Measurements from ENCODE around the gene WDR70. TPM values are rescaled to one million over a fixed set of nuclear protein-coding genes. Genes with fewer than 3 reads are reported as not detected.

The WDR70 gene
- total and polyA plus RNA-seq, 2 of the 8 experiments (the other 6 are each of a cell fraction or from before 2014, with no cell fraction given) = 10.6 to 37.4 TPM

DNA sequence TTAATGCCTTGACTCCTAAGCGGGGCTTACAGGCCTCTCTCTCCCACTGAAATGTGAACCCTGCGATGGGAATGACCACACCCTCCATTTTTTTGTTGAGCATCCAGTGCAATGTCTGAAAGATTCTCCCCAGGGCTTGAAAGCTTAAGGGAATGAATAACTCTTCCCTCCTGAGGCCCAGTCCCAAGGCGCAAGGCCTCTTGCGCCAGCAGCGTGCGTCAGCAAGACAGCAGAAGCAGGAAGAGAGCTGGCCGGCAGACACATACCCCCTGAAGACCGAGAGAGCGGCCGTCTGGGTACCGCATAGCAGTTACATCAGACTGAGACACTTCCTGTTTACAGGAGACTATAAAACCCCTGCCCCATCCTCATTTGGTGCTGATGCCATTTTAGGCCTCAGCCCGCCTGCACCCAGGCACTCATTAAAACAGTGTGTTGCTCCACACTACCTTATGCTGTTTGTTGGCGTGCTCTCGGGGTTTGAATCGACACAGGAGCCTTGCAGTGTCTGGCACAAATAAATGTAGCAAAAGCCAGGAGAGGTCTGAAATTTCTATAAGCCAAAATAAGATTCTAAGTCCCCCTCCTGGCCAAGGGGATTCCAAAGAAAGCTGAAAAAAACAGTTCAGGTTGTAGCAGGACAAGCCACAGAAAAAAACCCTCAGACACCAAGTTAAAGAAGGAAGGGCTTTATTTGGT lies 398.5 kb downstream of the WDR70 start:
- H3K14ac ChIP-seq (ENCODE audit: insufficient read length) = no peak overlapping the region
- no peak overlapping the region for H3K4me2 ChIP-seq (ENCODE audit: insufficient read depth in 1 of 2, low read depth in 2 of 2, low read length in 2 of 2)
- H3K4me1 ChIP-seq (replicated peaks in 1 of 4; ENCODE audit: control insufficient read depth in 3 of 4, insufficient read depth in 4 of 4, low read length in 3 of 4) = no peaks in the 10 kb centered on the region
- H3K36me3 ChIP-seq (ENCODE audit: control insufficient read depth in 2 of 4, insufficient read depth in 4 of 4, low read length in 3 of 4) = no peaks in the 10 kb centered on the region
- no peak overlapping the region for H2BK120ac ChIP-seq (replicated peaks; ENCODE audit: low read depth, low read length)
- H2AK5ac ChIP-seq (ENCODE audit: low read depth, low read length) = no peak overlapping the region
- no peak overlapping the region for H2AFZ ChIP-seq (ENCODE audit: low read length)
- H3K56ac ChIP-seq (replicated peaks; ENCODE audit: insufficient read length, low read depth, low read length) = no peak overlapping the region
- no peaks in the 10 kb centered on the region for H3K79me2 ChIP-seq (ENCODE audit: control insufficient read depth in 1 of 2, insufficient read depth in 2 of 2, low read length in 2 of 2)
- H2BK15ac ChIP-seq (ENCODE audit: low read length) = no peak overlapping the region
- H3K4ac ChIP-seq (replicated peaks; ENCODE audit: insufficient read length, low read depth, low read length) = no peak overlapping the region
- no peaks in the 10 kb centered on the region for H3K23me2 ChIP-seq (ENCODE audit: low read depth, low read length)
- no peaks in the 10 kb centered on the region for H3K27me3 ChIP-seq (replicated peaks in 1 of 4; ENCODE audit: control insufficient read depth in 3 of 4, extremely low read depth in 1 of 4, insufficient read depth in 3 of 4, low read length in 3 of 4)
- no peak for DNase-seq (ENCODE audit: low read depth in 1 of 2, low spot score in 2 of 2)
- H2BK12ac ChIP-seq (ENCODE audit: low read depth, low read length) = no peak overlapping the region
- no peak overlapping the region for H3K4me3 ChIP-seq (ENCODE audit: extremely low read depth in 1 of 4, insufficient read depth in 2 of 4, low read depth in 3 of 4, low read length in 4 of 4)
- POLR2A ChIA-PET (ENCODE audit: partially characterized antibody) = no interaction called here
- CTCF ChIA-PET (ENCODE audit: partially characterized antibody) = interaction anchor here (0.6 to 5.0 kb wide), 5 partner anchors 8 to 496 kb away, joined by 3 to 42 read pairs (median 3); no protein-coding TSS in a partner anchor
- 89% methylated on average over 15 of the region's 15 CpGs; no CpG with 5 or more reads in 1 of the 2 experiments for WGBS, 2 experiments (ENCODE audit: extremely low coverage in 1 of 2, insufficient coverage in 1 of 2, insufficient read length in 1 of 2, insufficient replicate concordance in 2 of 2, low coverage in 1 of 2, low lambda C conversion rate in 2 of 2, missing lambda C conversion rate in 1 of 2)
- no peak overlapping the region for H4K8ac ChIP-seq (ENCODE audit: extremely low read depth, insufficient read depth, low read length)
- peaks cover 9 to 14% of the 10 kb centered on the region in 2 experiments; a peak in 3 of 4 replicates for H3K9me3 ChIP-seq (ENCODE audit: insufficient read depth in 2 of 2, low read depth in 1 of 2, low read length in 1 of 2)
- no peak overlapping the region for H4K5ac ChIP-seq (ENCODE audit: insufficient read length, low read depth, low read length)
- no peak overlapping the region for H3K23ac ChIP-seq (ENCODE audit: insufficient read length)
- H2BK20ac ChIP-seq (ENCODE audit: low read length) = no peak overlapping the region
- no peak overlapping the region for H3K27ac ChIP-seq (ENCODE audit: low read depth, low read length)
- H4K20me1 ChIP-seq (replicated peaks in 1 of 2; ENCODE audit: control insufficient read depth in 1 of 2, insufficient read depth in 2 of 2, low read length in 2 of 2) = no peaks in the 10 kb centered on the region
- no peaks in the 10 kb centered on the region for H3K79me1 ChIP-seq (ENCODE audit: low read depth, low read length)
- no peak overlapping the region for H2BK5ac ChIP-seq (ENCODE audit: low read depth, low read length)
- no peak for FAIRE-seq
- no peak overlapping the region for H3K18ac ChIP-seq (ENCODE audit: extremely low read depth, low read length)
- no peak overlapping the region for H3K9ac ChIP-seq (replicated peaks in 1 of 4; ENCODE audit: extremely low read depth in 1 of 4, low read depth in 3 of 4, low read length in 3 of 4)
- H4K91ac ChIP-seq (replicated peaks; ENCODE audit: insufficient read length, low read length) = no peak overlapping the region
- TF ChIP-seq JUN (IDR thresholded peaks at IDR 0.05; ENCODE audit: low read depth, low read length) (no peak), RBBP5 (IDR thresholded peaks at IDR 0.05; ENCODE audit: borderline replicate concordance, low read depth, low read length) (no peak), FOSL1 (IDR thresholded peaks at IDR 0.05; ENCODE audit: insufficient read depth, low read depth, low read length) (no peak), ZNF274 (IDR thresholded peaks at IDR 0.05; ENCODE audit: borderline replicate concordance, extremely low read depth, low read length) (no peak), POLR2AphosphoS5 (IDR thresholded peaks at IDR 0.05; ENCODE audit: low read depth, low read length) (no peak), BCL11A (IDR thresholded peaks at IDR 0.05; ENCODE audit: low read depth in 2 of 2, low read length in 2 of 2) (no peak), CREB1 (IDR thresholded peaks at IDR 0.05) (no peak), CBX5 (IDR thresholded peaks at IDR 0.05; ENCODE audit: low read depth, low read length) (no peak), POLR2A (IDR thresholded peaks at IDR 0.05; ENCODE audit: control extremely low read depth in 1 of 2, low read depth in 2 of 2, low read length in 2 of 2) (no peak), SIN3A (conservative IDR thresholded peaks at IDR 0.05 in 1 of 2, IDR thresholded peaks at IDR 0.05 in 1 of 2; ENCODE audit: low read depth in 1 of 2, low read length in 2 of 2) (no peak)
- TF ChIP-seq, protein P1, sequence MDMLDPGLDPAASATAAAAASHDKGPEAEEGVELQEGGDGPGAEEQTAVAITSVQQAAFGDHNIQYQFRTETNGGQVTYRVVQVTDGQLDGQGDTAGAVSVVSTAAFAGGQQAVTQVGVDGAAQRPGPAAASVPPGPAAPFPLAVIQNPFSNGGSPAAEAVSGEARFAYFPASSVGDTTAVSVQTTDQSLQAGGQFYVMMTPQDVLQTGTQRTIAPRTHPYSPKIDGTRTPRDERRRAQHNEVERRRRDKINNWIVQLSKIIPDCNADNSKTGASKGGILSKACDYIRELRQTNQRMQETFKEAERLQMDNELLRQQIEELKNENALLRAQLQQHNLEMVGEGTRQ (IDR thresholded peaks at IDR 0.05; ENCODE audit: low read length) = no peak
